GM21526 (cell line): ENCODE measurements around the gene SERPINA6.
"Not testable (repeated sequence)": the region's sequence is repeated elsewhere in the genome, so short reads cannot be mapped to it uniquely, and the experiment has no call there.

Source experiments
- ATAC-seq: cut with Tn5 transposase; IDR thresholded peaks from one replicate; pipeline ENCODE4 v1.9.1; 2021; ENCODE audit warnings: moderate library complexity; ENCODE audit not compliant: unreplicated experiment, low FRiP score

Gene SERPINA6, protein sequence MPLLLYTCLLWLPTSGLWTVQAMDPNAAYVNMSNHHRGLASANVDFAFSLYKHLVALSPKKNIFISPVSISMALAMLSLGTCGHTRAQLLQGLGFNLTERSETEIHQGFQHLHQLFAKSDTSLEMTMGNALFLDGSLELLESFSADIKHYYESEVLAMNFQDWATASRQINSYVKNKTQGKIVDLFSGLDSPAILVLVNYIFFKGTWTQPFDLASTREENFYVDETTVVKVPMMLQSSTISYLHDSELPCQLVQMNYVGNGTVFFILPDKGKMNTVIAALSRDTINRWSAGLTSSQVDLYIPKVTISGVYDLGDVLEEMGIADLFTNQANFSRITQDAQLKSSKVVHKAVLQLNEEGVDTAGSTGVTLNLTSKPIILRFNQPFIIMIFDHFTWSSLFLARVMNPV

DNA sequence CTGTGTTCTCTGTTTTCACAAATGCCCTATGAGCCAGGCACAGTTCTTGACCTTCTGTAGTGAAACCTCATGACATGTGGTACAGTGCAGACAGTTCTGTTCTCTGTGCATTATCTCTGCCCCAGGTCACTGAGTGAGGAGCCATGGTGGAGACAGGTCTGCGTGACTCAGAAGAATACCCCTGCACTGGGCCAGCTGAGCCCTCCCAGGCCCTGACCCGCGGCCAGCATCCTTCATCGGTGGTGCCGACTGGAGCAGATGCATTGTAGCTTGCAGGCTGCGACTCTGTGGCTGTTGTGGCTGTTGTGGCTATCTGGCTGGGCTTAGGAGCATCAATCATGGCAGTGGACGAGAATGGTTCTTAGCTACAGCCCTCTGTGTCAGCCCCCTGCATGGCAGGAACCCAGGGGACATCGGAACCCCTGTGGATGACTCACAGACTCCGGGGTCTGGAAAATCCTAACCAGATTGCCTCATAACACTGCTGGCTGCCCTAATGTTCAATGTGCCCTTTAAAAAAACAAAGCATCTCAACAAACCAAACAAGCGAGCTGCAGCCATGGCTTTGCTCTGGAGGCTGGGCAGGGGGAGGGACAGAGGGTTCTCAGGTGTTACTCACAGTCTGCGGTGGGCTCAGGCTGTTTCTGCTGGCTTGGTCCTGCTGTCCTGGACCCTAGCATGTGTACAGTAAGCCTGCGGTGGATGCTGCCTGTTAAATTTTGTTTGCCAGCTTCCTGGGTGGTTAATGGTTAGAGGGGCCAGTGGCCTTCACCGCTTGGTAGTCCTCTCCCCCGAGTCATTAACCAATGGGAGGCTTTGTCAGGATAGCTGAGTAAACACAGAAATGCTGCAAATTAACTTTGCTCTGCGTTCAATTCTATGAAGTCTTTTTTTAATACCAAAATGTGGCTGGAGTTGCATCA is at the start of gene SERPINA6:
TSS of gene SERPINA6 (minus strand) at position 689 of the 923 bp plus-strand sequence. CDS start 8,688 bp downstream, outside the sequence.
- no peak for ATAC-seq

DNA sequence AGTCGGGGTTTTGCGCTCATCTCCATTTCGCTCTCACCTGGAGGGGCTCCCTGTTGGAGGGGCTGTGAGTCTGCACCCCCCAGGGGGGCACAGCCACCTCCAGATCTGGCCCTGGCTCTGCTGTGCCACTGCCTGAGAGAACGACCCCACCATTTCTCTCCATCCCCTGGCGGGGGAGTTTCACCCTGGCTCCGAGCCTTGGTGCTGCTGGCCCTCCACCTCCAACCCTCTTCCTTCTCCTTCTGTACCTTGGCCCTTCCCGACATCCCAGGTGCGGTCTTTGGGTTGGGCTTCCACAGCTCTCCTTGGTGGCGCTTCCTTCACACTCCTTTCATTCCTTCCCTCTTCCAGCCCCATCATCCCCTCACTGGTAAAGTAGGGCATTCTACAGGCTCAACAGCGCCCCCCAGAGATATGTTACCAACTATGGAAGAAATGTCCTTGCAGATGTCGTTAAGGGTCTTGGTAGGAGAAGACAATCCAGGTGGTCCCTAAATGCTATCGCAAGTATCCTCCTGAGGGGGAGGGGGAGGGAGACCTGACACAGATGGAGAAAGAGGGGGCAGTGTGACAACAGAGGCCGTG is 49.0 kb upstream of the SERPINA6 start:
- no peak for ATAC-seq

DNA sequence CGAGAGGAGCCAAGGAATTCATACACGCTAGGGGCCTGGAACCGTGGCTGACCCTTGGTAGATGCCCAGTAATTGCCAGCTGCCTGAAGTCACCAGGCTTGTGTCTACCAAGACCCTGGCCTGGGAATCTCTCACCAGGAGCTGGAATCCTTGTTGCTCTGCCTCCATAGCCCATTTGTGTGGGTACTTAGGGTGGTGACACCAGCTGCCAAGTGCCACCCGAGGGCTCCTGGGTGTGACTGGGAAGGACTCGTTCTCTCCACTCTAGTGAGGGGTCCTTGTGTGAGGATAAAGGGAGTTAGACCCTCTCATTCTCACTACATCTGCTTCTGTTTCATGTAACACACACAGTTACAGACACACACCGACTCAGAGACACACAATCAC is 47.4 kb upstream of the SERPINA6 start:
- ATAC-seq, result no peak

DNA sequence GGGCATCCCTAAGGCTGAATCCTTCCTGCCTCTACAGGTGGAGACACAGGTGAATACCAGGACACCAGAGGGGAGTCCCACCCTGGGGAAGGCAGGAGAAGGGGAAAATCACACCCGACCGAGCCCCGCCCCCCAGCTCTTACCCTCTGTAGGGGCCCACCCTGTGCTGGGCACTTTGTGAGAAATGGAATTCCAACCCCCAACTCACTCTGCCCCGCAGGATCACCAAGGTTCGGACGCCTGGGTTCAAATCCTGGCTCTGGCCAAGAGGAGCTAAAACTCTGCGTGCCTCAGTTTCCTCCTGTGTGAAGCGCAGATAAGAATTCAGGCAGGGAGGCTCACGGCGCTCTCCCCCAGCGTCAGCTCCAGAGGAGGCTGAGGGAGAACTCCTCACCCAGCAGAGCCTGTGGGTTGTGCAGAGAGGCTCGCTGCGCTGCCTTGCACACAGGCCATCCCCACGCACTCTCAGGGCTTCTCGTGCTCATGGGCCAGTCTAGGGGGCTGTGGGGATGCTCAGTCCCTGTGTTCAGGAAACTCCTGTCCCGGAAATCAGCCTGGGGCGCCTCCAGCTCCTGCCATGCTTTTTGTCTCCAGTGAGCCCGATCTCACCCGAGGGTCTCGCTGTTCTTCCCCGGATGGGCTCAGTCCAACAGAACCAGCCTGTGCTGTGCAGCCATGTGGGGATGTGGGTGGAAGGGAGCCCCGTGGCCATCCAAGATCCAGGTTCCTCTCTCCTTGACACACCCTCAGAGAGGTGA is 46.8 kb upstream of the SERPINA6 start:
- ATAC-seq, result not testable (repeated sequence)

DNA sequence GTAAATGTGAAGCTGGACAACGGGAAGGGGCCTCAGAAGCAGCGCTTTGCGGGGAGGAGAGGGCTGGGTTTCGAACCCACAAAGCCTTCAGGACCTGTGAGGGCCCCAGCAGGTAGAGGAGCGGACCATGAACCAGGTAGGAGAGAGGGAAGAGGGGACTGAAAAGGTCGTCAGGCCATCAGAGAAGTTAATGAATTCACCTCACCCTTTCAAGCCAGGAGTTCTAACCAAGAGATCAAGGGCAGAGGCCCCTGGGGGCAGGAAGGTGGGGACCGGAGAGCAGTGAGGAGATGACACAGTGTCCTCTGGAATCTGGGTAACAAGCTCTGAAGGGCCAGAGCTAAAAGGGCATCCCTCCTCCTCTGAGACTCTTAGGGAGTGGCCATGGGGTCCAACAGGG is 45.8 kb upstream of the SERPINA6 start:
- no peak for ATAC-seq

DNA sequence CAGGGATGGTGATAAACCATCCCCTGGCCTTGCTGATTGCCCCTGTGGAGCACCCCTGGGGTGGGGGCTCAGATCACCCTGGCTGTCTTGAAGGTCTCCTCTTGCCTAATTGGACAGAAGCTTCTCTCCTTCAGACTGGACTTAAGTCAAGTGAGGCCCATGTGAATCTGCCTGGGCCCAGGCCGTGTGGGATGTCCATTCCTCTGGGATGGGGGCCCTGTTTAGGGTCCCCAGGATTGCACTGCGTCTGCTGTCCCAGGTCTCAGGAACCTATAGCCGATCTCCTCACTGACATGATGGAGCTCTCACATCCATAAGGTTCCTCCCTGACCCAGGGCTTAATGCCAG is 45.1 kb upstream of the SERPINA6 start:
- ATAC-seq, result no peak

DNA sequence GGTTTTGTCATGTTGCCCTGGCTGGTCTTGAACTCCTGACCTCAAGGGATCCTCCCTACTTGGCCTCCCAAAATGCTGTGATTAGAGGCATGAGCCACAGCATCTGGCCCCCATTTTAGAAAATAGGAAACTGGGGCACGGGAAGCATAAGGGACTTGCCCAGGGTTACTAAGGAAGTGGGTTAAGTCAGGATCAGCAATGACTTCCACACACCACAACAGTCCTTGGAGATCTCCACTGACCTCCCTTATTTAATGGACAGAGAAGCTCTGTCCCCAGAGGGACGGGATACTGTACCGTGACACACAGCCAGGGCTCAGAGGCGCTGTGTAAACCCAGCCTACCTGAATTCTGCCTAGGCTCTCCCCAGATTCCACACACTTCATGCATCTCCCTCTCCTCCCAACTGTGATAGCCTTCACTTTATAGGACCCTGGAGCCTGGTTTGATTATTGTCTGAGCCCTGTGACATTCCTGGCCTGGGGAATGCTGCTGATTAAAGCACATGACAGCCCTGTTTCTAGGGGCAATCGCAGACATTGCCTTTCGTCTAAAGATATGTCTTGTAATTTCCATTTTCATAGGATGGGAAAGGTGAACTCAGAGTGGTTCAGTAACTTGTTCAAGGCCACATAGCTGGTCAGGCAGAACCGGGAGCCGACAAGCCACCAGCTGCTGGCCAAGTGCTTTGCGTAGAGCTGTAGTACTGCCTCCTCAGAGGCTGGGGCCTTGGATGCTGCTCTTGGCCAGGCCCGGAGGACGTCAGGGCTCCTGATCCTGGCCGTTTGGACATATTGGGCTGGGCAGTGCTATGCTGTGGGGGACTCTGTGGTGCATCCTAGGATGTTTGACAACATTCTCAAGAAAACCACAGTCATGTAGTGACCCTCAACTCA is 44.5 kb upstream of the SERPINA6 start:
- ATAC-seq, result no peak

DNA sequence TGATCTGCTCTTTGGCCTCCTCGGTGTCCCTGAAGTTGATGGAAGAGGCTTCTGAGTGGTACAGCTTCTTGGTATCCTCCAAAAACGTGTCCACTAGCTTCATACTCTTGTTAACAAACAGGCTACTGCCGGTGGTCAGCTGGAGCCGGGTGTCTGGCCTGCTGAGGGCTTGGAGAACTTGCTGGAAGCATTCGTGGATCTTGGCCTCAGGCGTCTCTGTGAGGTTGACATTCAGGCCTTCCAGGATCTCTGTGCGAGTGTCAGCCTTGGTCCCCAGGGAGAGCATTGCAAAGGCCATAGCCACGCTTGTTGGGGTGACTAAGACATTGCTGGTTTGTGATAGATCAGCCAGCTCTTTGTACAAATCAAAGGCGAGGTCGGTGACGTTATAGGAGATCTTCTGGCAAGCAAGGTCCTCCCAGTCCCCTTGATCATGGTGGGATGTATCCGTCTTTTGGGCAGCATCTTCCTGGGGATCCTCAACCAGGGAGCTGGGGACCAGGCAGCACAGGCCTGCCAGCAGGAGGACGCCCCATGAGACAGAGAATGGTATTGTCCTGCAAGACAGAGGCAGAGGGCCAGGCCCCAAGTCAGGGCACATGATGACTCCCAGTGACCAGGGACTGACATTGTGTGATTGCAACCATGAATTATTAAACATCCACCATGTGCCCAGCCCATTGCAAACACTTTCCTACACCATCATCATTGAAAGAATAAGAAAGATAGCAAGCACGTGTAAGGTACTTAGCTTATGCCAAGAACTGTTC is 43.2 kb upstream of the SERPINA6 start, which contains the start of gene SERPINA2:
TSS of gene SERPINA2 (minus strand) at position 553 of the 770 bp plus-strand sequence.
- no peak for ATAC-seq

DNA sequence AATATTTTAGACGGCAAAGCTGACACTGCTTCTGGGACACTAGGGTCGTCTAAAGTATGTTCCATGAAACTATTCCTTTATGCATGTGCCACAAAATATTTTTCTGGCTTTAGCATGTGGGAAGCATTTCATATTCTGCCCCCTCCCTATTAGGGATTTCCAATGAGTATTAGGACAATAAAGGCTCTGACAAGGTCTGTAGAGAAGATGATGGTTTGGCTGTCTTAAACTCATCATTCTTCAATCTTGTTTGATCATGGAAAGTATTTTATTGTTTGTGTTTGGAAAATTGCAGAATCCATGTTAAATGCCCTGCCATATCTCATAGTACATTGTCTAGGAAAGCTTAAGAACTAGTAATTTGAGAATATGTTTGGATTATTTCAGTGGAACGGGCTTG is 42.5 kb upstream of the SERPINA6 start:
- no peak for ATAC-seq

DNA sequence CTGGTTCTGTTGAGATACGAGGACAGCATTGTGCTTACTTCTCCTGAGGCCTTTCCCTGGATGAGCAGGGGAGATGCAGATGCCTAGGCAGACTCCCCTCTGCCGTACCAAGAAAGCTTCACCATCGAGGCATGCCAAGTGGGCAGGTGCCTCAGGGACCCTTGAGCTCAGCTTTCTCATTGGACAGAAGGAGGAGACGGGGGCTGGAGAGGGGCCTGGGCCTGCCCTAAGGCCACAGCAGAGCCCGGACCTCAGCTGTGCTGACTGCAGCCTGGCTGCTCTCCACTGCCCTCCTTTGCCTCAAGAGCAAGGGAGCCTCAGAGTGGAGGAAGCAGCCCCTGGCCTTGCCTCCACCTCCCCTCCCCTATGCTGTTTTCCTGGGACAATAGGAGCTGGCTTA is 41.8 kb upstream of the SERPINA6 start:
- ATAC-seq, result no peak

DNA sequence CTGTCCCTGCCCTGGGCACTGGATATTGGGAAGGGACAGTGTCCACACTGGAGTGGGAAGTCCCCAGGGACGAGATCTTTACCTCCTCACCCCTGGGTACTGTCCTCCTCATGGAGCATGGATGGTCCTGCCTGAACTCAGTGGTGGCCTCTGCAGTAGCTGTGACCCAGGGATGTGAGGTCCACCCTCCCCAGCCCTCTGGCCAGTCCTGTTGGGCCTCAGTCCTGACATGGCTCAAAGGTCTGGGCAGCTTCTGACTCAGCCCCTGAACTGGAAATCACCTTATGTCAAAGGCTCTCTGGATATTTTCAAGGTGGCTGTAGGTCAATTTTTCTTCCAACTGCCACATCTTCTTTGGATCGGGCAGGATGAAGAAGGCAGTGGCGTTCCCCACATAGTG is 40.9 kb upstream of the SERPINA6 start:
- no peak for ATAC-seq

DNA sequence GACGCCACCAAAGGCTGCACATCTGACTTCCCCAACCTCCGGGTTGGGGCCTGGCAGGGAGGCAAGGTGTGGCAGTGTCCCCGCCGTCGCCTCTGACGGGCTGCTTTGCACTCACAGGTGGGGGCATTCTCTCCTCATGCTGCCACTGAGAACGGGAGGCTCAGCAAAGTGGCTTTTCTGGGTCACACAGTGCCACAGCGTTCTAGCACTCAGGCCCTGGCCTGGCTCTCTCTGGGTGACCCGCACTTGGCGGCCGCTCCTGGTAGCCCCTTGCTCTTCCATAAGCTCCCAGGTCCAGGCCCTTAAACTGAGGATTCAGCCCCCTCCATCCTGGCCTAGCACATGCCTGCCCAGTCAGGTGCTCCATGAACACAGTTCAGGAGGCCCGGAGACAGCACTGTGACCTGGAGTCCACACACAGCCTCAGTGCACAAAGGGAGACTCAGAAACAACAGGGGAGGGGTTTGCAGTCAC is 40.1 kb upstream of the SERPINA6 start:
- no peak for ATAC-seq

DNA sequence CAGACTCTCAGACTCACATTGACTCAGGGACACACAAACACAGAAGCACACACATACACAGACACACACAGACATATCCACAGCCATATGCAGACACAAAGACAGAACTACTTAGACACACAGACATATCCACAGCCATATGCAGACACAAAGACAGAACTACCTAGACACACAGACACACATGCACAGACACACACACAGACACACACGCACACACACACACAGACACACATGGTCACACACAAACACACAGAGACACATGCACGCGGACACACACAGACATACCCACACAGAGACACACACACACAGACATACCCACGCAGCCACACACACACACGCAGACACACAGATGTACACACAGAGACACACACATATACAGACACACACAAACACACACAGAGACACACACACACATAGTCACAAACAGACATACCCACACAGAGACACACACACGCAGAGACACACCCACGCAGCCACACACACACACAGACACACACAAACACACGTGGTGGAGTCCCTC is 39.5 kb upstream of the SERPINA6 start:
- ATAC-seq, result no peak

DNA sequence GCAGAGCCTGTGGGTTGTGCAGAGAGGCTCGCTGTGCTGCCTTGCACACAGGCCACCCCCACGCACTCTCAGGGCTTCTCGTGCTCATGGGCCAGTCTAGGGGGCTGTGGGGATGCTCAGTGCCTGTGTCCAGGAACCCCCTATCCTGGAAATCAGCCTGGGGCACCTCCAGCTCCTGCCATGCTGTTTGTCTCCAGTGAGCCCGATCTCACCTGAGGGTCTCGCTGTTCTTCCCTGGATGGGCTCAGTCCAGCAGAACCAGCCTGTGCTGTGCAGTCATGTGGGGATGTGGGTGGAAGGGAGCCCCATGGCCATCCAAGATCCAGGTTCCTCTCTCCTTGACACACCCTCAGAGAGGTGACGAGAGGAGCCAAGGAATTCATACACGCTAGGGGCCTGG is 38.5 kb upstream of the SERPINA6 start:
- no peak for ATAC-seq

DNA sequence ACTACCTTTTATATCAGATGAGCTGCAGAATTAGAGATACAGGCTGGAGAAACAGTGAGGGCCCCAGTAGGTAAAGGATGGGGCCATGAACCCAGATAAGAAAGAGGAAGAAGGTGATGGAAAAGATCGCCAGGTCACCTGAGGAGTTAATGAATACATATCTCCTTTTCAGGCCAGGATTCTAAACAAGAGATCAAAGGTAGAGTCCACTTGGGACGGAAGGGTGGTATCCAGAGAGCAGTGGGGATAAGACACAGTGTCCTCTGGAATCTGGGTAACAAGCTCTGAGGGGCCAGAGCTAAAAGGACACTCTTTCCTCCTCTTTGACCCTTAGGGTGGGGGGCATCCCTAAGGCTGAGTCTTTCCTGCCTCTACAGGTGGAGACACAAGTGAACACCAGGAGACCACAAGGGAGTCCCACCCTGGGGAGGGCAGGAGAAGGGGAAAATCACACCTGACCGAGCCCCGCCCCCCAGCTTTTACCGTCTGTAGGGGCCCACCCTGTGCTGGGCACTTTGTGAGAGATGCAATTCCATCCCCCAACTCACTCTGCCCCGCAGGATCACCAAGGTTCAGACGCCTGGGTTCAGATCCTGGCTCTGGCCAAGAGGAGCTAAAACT is 37.9 kb upstream of the SERPINA6 start:
- ATAC-seq, result no peak

DNA sequence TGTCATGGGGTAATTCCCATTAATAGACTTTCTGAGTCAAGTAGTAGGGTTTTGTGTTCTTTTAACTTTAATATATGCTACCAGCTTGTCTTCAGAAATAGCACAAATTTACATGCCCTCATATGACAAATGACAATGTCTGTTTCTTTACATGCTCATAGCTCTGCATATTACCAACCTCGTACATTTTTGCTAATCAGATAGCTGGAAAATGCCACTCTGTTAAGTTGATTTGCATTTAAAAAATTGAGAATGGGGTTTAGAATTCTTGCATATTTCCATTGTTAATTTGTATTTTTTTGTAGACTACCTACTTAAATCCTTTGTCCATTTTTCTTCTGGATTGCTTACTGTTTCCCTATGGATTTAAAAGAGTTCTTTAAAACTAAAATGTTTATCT is 34.0 kb upstream of the SERPINA6 start:
- ATAC-seq, result no peak

DNA sequence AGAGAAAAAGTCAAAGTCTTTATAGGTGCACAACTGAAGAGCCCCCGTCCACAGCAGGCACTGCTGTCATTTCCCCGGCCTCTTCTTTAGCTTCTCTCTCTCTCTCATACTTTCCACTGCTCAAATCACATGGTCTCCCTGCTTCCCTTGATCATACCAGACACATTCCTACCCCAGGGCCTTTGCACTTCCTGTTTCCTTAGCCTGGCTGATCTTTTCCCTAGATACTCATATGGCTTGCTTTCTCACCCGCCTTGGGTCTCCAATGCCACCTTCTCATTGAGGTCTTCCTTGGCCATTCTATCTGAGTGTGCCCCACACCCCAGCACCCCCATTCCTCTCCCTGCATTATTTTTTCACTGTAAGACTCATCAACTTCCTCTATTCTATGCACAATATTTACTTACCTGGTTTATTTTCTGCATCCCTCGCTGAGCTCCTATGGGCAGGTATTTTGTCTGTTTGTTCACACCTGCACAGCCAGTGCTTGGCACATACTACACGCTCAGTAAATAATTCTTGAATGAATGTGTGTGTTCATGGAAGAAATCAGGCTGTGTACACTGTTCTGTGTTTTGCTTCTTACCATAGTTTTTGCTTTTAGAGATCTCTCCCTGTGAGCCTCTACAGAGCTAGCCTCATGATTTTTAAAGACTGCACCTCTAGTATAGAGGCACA is 33.4 kb upstream of the SERPINA6 start:
- ATAC-seq, result no peak
